Stimulated activated CD4-positive, alpha-beta T cell treated with anti-CD3 and anti-CD28 coated beads, Interleukin-1b, Interleukin-23, amount 100 ng/mL, for 24 hours (primary cell): ENCODE measurements around the gene P2RY8.
"Not testable (repeated sequence)": the region's sequence is repeated elsewhere in the genome, so short reads cannot be mapped to it uniquely, and the experiment has no call there.

Experiments
- DNase-seq, 4 experiments: peaks; one replicate each; pipeline ENCODE4 v3.0.0-alpha.2; 2020; ENCODE audit warnings: low read depth in 4 of 4, low spot score in 1 of 4

Gene P2RY8

GRCh38 chrX:1466232-1466661 is 70.7 kb downstream of the P2RY8 start:
- no peak for DNase-seq

- no peak for DNase-seq
These were observed 71.4 kb downstream of the P2RY8 start for GRCh38 chrX:1465286-1466231.

- DNase-seq = no peak
These were observed 72.1 kb downstream of the P2RY8 start for GRCh38 chrX:1464971-1465285.

GRCh38 chrX:1464041-1464970 is 72.7 kb downstream of the P2RY8 start:
- no peak for DNase-seq

GRCh38 chrX:1463581-1463980 is 73.4 kb downstream of the P2RY8 start:
- no peak for DNase-seq

- peak in 2 of 4 experiments; percentile 53 to 68 for DNase-seq
These were observed 74.3 kb downstream of the P2RY8 start for GRCh38 chrX:1462596-1463251.

GRCh38 chrX:1462110-1462509 is 74.9 kb downstream of the P2RY8 start:
- DNase-seq = no peak

- DNase-seq = no peak
These were observed 81.1 kb downstream of the P2RY8 start for GRCh38 chrX:1455948-1456280.

- peak; percentile 85 to 94 (median 89) for DNase-seq
These were observed 82.8 kb downstream of the P2RY8 start for GRCh38 chrX:1453951-1454785.

- DNase-seq = no peak
These were observed 83.6 kb downstream of the P2RY8 start for GRCh38 chrX:1453395-1453783.

- peak; percentile 100 for DNase-seq
These were observed 84.2 kb downstream of the P2RY8 start, which contains the start of gene ASMTL for GRCh38 chrX:1452516-1453394. Gene ASMTL, minus strand, starts transcription at chrX:1452909. Its CDS starts 69 bp downstream, at chrX:1452840.

GRCh38 chrX:1451661-1452515 is 85.1 kb downstream of the P2RY8 start:
- no peak for DNase-seq

GRCh38 chrX:1451251-1451660 is 85.7 kb downstream of the P2RY8 start:
- no peak for DNase-seq

- no peak for DNase-seq
These were observed 86.4 kb downstream of the P2RY8 start for GRCh38 chrX:1450361-1451161.

- DNase-seq = no peak
These were observed 87.2 kb downstream of the P2RY8 start for GRCh38 chrX:1449823-1450149.

- DNase-seq = no peak
These were observed 87.8 kb downstream of the P2RY8 start for GRCh38 chrX:1449036-1449822.

GRCh38 chrX:1448573-1449001 is 88.4 kb downstream of the P2RY8 start:
- DNase-seq = not testable (repeated sequence)
